Ovary (tissue), 3 donors: Measurements from ENCODE around the gene ATP8A1.

Experiments
- POLR2A ChIP-seq: fragments of 450-650 bp; IDR thresholded peaks from one replicate; pipeline ENCODE4 v1.6.1; 2017; ENCODE audit warnings: antibody characterized with exemption, mild to moderate bottlenecking, moderate library complexity
- TF ChIP-seq, protein P1 (sequence below), 3 donors: fragments of 450-650 bp in 2 of 3; fragments of 200-600 bp in 1 of 3; IDR thresholded peaks; one replicate each; pipeline versions ENCODE4 v1.5.1 to v1.8.0; 2016 to 2022; ENCODE audit warnings: antibody characterized with exemption in 3 of 3, mild to moderate bottlenecking in 1 of 3
- donor health status: DM: no; HTN: no; CAD: no.

DNA sequence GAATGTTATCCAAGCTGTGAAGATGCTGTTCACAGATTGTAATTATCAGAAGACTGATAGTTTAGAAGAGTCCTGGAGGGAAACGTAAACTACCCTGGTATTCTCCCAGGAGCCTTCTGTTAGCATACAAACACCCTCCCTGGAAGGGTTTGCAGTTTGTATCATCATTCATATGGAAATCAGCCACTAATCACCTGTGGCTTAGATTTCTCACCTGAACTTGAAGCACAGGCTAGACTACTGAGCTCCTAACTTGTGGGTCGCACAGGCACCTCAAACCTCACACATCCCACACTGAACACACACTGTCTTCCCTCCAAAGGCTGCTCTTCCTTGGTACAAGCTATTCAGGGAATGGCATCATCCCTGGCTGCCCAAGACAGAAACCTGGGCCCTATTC lies 228.9 kb downstream of the ATP8A1 start:
- TF ChIP-seq, protein P1, sequence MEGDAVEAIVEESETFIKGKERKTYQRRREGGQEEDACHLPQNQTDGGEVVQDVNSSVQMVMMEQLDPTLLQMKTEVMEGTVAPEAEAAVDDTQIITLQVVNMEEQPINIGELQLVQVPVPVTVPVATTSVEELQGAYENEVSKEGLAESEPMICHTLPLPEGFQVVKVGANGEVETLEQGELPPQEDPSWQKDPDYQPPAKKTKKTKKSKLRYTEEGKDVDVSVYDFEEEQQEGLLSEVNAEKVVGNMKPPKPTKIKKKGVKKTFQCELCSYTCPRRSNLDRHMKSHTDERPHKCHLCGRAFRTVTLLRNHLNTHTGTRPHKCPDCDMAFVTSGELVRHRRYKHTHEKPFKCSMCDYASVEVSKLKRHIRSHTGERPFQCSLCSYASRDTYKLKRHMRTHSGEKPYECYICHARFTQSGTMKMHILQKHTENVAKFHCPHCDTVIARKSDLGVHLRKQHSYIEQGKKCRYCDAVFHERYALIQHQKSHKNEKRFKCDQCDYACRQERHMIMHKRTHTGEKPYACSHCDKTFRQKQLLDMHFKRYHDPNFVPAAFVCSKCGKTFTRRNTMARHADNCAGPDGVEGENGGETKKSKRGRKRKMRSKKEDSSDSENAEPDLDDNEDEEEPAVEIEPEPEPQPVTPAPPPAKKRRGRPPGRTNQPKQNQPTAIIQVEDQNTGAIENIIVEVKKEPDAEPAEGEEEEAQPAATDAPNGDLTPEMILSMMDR (IDR thresholded peaks at IDR 0.05), result no peak
- no peak for TF ChIP-seq POLR2A
